ENCODE data around the gene TRIM8. TPM values are rescaled to one million over a fixed set of nuclear protein-coding genes. Genes with fewer than 3 reads are reported as not detected.

The TRIM8 gene
- total RNA-seq, 1 experiment from 2014 or later: 91.6 TPM

DNA sequence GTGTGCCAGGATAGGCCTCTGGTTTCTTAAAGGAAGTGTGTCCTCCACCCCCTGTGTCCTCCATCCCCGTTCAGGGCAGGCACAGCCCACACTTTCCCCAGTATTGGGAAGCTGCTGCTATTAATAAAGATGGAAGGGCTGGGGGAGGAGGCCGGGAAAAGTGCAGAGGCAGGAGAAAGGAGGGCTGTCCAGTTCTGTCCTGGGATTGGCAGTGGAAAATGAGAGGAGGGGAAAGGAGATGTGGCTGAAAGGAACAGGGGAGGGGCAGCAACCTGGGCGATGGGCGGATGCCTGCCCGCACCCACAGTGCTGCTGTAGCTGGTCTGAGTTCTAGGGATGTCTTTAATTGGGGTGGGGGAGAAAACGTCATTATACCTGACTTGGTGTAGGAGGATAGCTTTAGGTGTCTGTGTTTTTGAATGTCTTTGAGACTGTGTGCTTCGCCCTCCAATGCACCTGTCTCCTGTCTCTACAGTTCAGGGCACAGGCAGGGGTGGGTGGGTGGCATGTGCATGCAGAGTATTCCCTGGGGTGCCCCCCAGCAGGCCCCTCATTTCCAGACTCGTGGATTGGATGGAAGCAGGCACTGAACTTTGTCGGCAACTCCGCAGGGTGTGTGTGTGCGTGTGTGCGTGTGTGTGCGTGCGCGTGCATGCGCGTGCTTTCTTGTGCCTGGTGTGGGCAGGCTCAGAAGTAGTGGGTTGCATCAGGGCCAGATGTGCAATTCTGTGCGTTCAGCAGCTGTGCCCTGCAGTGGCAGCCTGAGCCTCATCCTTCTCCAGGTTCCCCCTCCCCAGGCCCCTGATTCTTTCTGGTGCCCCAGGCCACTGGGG, 2.5 kb downstream of the TRIM8 start:
- H2AFZ ChIP-seq (ENCODE audit: low read depth, low read length, poor library complexity, severe bottlenecking): no peak overlapping the region
- no peaks in the 10 kb centered on the region for H3K9me2 ChIP-seq (ENCODE audit: insufficient read depth)
- peak overlapping the region; percentile 67 for H3K9ac ChIP-seq (ENCODE audit: low read length)
- ATAC-seq (peak; percentile 1; the same call in 1 of the 2 replicates), DNase-seq (ENCODE audit: low read depth, low spot score) (peak; percentile 32)
- H3K4me1 ChIP-seq (ENCODE audit: control insufficient read depth in 1 of 2, insufficient read depth in 2 of 2, low read length in 2 of 2): peaks cover 11 to 41% of the 10 kb centered on the region in 2 experiments
- H3K79me2 ChIP-seq (ENCODE audit: insufficient read depth, low read length): peaks cover 76% of the 10 kb centered on the region
- H4K20me1 ChIP-seq (ENCODE audit: insufficient read depth): no peaks in the 10 kb centered on the region; the same call in 1 of the 2 replicates
- CTCF ChIA-PET: interaction anchor here (1.3 to 2.8 kb wide), 3 partner anchors 23 to 417 kb away, joined by 5 to 13 read pairs (median 5); no protein-coding TSS in a partner anchor
- peak overlapping the region; percentile 79 to 97 for H3K4me3 ChIP-seq (replicated peaks in 1 of 2; ENCODE audit: low read depth in 1 of 2, low read length in 2 of 2)
- peak overlapping the region; percentile 95 for H3K4me2 ChIP-seq (ENCODE audit: low read length)
- POLR2A ChIA-PET: interaction anchor here (1.0 to 1.6 kb wide), 7 partner anchors 12 to 144 kb away, joined by 3 to 10 read pairs (median 5); partner anchors contain the start of genes ACTR1A, ARL3 and SFXN2
- no peaks in the 10 kb centered on the region for H3K9me3 ChIP-seq (ENCODE audit: control insufficient read depth in 1 of 2, insufficient read depth in 1 of 2, low read depth in 1 of 2, low read length in 2 of 2)
- TF ChIP-seq ZBTB33 (IDR thresholded peaks at IDR 0.05; ENCODE audit: extremely low read depth, insufficient replicate concordance, low read length) (no peak), CEBPB (IDR thresholded peaks at IDR 0.05; ENCODE audit: low read depth) (no peak), EGR1 (IDR thresholded peaks at IDR 0.05; ENCODE audit: low read depth) (no peak), SIN3A (IDR thresholded peaks at IDR 0.05; ENCODE audit: low read depth) (no peak), SP1 (IDR thresholded peaks at IDR 0.05; ENCODE audit: low read depth) (no peak)
- H3K36me3 ChIP-seq (ENCODE audit: control insufficient read depth in 1 of 2, insufficient read depth in 2 of 2, low read length in 2 of 2): peaks cover 2 to 21% of the 10 kb centered on the region in 2 experiments; a peak in 1 of 4 replicates
- no peaks in the 10 kb centered on the region for H3K27me3 ChIP-seq (ENCODE audit: insufficient read depth, low read length)
- intact Hi-C loops (cut with micrococcal nuclease): loop anchor here (1.0 kb wide), 3 partner anchors 22 to 144 kb away; partner anchors contain the start of gene SUFU
- no TSS peak for BruUV-seq (replicated peaks)
- peak overlapping the region; percentile 86 for H3K27ac ChIP-seq (ENCODE audit: low read depth, low read length)
- RAD21 ChIA-PET (ENCODE audit: low non-redundant PET in 1 of 2, low total read pairs in 2 of 2, uncharacterized antibody in 2 of 2, unreplicated experiment in 2 of 2): no interaction called here
